IMR-90 (cell line): Measurements from ENCODE around the gene ITPR2. TPM values are rescaled to one million over a fixed set of nuclear protein-coding genes. Genes with fewer than 3 reads are reported as not detected.
"Not testable (repeated sequence)": the region's sequence is repeated elsewhere in the genome, so short reads cannot be mapped to it uniquely, and the experiment has no call there.

Experiments used
- ATAC-seq: fragments of 200-7000 bp; cut with Tn5 transposase; 2 replicates; pipeline ENCODE4 v1.9.1; 2020; ENCODE audit warnings: low read depth, mild to moderate bottlenecking, moderate library complexity
- BruUV-seq: library from RNA; stranded (reverse); fragments of 400-500 nt; replicated peaks from 2 replicates; lab custom pipeline; 2021; lab: Mats Ljungman, UMichigan
- CTCF ChIA-PET: fragments of 300-600 bp; formaldehyde crosslinking; extraction: SDS; loops from one replicate; lab custom pipeline; 2021; ENCODE audit warnings: antibody characterized with exemption; lab: Yijun Ruan, JAX
- POLR2A ChIA-PET: fragments of 300-600 bp; sonication (Branson Sonifier 250); formaldehyde crosslinking; loops from one replicate; lab custom pipeline; 2022; ENCODE audit warnings: antibody characterized with exemption; ENCODE audit not compliant: unreplicated experiment; lab: Charles Lee
- DNase-seq: peaks from one replicate; pipeline ENCODE4 v3.0.0; 2013
- H2AFZ ChIP-seq: replicated peaks from 2 replicates; pipeline ENCODE3; 2013; ENCODE audit warnings: low read length, mild to moderate bottlenecking; ENCODE audit not compliant: poor library complexity
- H2AK5ac ChIP-seq: 2 replicates; pipeline ENCODE4 v1.6.1; 2013; ENCODE audit warnings: low read depth, low read length, inconsistent platforms
- H2AK9ac ChIP-seq: replicated peaks from 2 replicates; pipeline ENCODE3; 2013; ENCODE audit warnings: mild to moderate bottlenecking, low read depth, low read length, moderate library complexity; ENCODE audit not compliant: poor library complexity
- H2BK120ac ChIP-seq: 2 replicates; pipeline ENCODE4 v1.6.1; 2013; ENCODE audit warnings: low read depth, low read length, inconsistent platforms
- H2BK15ac ChIP-seq: 3 replicates; pipeline ENCODE4 v1.6.1; 2013; ENCODE audit warnings: low read depth, low read length, inconsistent platforms
- H2BK20ac ChIP-seq: 2 replicates; pipeline ENCODE4 v1.6.1; 2013; ENCODE audit warnings: low read depth, mild to moderate bottlenecking, inconsistent platforms, low read length, moderate library complexity
- H2BK5ac ChIP-seq: 2 replicates; pipeline ENCODE4 v1.6.1; 2013; ENCODE audit warnings: mild to moderate bottlenecking, low read depth, low read length, inconsistent platforms; ENCODE audit not compliant: poor library complexity, severe bottlenecking
- H3K14ac ChIP-seq: replicated peaks from 2 replicates; pipeline ENCODE4 v1.6.1; 2013; ENCODE audit warnings: low read depth, low read length, inconsistent platforms
- H3K18ac ChIP-seq: 2 replicates; pipeline ENCODE4 v1.6.1; 2013; ENCODE audit warnings: low read depth, low read length, control low read depth
- H3K23ac ChIP-seq: 2 replicates; pipeline ENCODE4 v1.6.1; 2013; ENCODE audit warnings: low read depth, low read length, inconsistent platforms
- H3K27ac ChIP-seq: 2 replicates; pipeline ENCODE4 v1.5.1; 2013; ENCODE audit warnings: mild to moderate bottlenecking, control low read depth, low read length; ENCODE audit not compliant: insufficient read depth
- H3K27me3 ChIP-seq: 2 replicates; pipeline ENCODE4 v1.6.1; 2013; ENCODE audit warnings: low read length; ENCODE audit not compliant: control insufficient read depth, insufficient read depth
- H3K36me3 ChIP-seq: 2 replicates; pipeline ENCODE4 v1.6.1; 2013; ENCODE audit warnings: low read length, mixed read lengths; ENCODE audit not compliant: control insufficient read depth, insufficient read depth
- H3K4ac ChIP-seq: 2 replicates; pipeline ENCODE4 v1.6.1; 2013; ENCODE audit warnings: low read depth, low read length, inconsistent platforms
- H3K4me1 ChIP-seq: 2 replicates; pipeline ENCODE4 v1.6.1; 2013; ENCODE audit warnings: low read length, mixed read lengths; ENCODE audit not compliant: control insufficient read depth, insufficient read depth
- H3K4me2 ChIP-seq: 2 replicates; pipeline ENCODE4 v1.6.1; 2013; ENCODE audit warnings: low read depth, mild to moderate bottlenecking, control low read depth, low read length, moderate library complexity
- H3K4me3 ChIP-seq: 2 replicates; pipeline ENCODE4 v1.5.1; 2013; ENCODE audit warnings: low read depth, mild to moderate bottlenecking, control low read depth, low read length, moderate library complexity; ENCODE audit not compliant: insufficient read depth
- H3K56ac ChIP-seq: 2 replicates; pipeline ENCODE4 v1.6.1; 2013; ENCODE audit warnings: low read length, inconsistent platforms; ENCODE audit not compliant: insufficient read depth; ENCODE audit errors: extremely low read depth
- H3K79me1 ChIP-seq, 2 experiments: 2 replicates each; pipeline ENCODE4 v1.6.1; 2013; ENCODE audit warnings: low read length in 2 of 2, inconsistent platforms in 1 of 2, low read depth in 1 of 2
- H3K9ac ChIP-seq: 2 replicates; pipeline ENCODE4 v1.6.1; 2013; ENCODE audit warnings: low read depth, low read length, control low read depth
- H3K9me1 ChIP-seq: 2 replicates; pipeline ENCODE4 v1.6.1; 2013; ENCODE audit warnings: low read length, inconsistent platforms; ENCODE audit not compliant: insufficient read depth
- H3K9me3 ChIP-seq: 2 replicates; pipeline ENCODE4 v1.6.1; 2013; ENCODE audit warnings: low read length; ENCODE audit not compliant: control insufficient read depth, insufficient read depth
- H4K20me1 ChIP-seq: 2 replicates; pipeline ENCODE4 v1.6.1; 2013; ENCODE audit warnings: low read length, inconsistent platforms; ENCODE audit not compliant: insufficient read depth
- H4K5ac ChIP-seq: 2 replicates; pipeline ENCODE4 v1.6.1; 2013; ENCODE audit warnings: mild to moderate bottlenecking, low read depth, low read length, control low read depth
- H4K8ac ChIP-seq, 2 experiments: 2 replicates each; pipeline ENCODE4 v1.6.1; 2013; ENCODE audit warnings: low read depth in 2 of 2, low read length in 2 of 2, control low read depth in 1 of 2, inconsistent platforms in 1 of 2
- H4K91ac ChIP-seq: 2 replicates; pipeline ENCODE4 v1.6.1; 2013; ENCODE audit warnings: low read depth, low read length, inconsistent platforms; ENCODE audit not compliant: insufficient read depth
- CEBPB ChIP-seq: IDR thresholded peaks from 2 replicates; pipeline ENCODE4 v1.6.1; 2012; ENCODE audit warnings: low read depth, low read length, improper control_type of control experiment
- WGBS, 2 experiments: methylation state at CpG; one replicate each; pipeline versions ENCODE4 v1.1.5 to v1.1.7; 2013; ENCODE audit warnings: missing lambda C conversion rate in 2 of 2; ENCODE audit not compliant: insufficient read length in 1 of 2; ENCODE audit errors: extremely low coverage in 2 of 2; 5-methylcytosine and 5-hydroxymethylcytosine counted together
- dilution Hi-C: fragments of 300-500 bp; cut with HindIII; formaldehyde crosslinking; loops from one replicate; pipeline ENCODE4 v1.14.3; 2018; ENCODE audit warnings: low sequenced_read_pairs; ENCODE audit not compliant: unreplicated experiment
- in situ Hi-C: fragments of 300-500 bp; cut with MboI; formaldehyde crosslinking; loops from 3 replicates; pipeline ENCODE4 v1.14.3; 2019; ENCODE audit warnings: low sequenced_read_pairs, inconsistent platforms, mixed read lengths
- intact Hi-C: fragments of 100-400 bp; cut with micrococcal nuclease; formaldehyde crosslinking; loops from 2 replicates; pipeline ENCODE4 v1.10.0; 2022
- polyA plus RNA-seq, 3 experiments: library from polyadenylated mRNA; depleted of rRNA; stranded (reverse); fragments of >200 nt; gene quantifications; 2 replicates each; pipeline ENCODE4 v1.2.3, GENCODE V29; 2012; ENCODE audit warnings: low replicate concordance in 1 of 3
- total RNA-seq: library from RNA; depleted of rRNA; stranded (reverse); fragments of >200 nt; gene quantifications from 2 replicates; pipeline ENCODE4 v1.2.3, GENCODE V29; 2012

Gene ITPR2
- total and polyA plus RNA-seq, 2 of the 4 experiments (the other 2 are of a cell fraction), result 1.2 to 9.0 TPM

DNA sequence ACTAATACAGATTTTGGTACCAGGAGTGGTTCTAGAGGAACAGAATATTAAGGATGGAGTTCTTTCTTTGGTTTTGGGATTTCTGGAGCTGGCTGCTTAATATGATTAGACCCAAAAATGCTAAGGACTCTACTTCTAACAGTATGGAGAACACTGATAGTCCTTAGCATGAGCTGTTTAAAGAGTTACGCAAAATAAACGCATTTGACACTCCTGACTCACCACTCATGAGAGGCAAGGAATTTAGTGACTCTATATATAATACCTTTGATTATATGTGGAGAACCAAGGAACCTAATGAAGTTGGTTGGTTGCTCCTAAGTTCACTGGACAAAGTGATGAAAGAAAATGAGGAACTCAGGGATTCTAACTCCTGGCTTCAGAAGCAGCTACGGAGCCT is 57.0 kb downstream of the ITPR2 start:
- ChIA-PET POLR2A (interaction anchor here (0.5 kb wide), 1 partner anchor 451 kb away, joined by 3 read pairs; no protein-coding TSS in a partner anchor), CTCF (interaction anchor here (0.6 kb wide), 1 partner anchor 681 kb away, joined by 3 read pairs; no protein-coding TSS in a partner anchor)
- BruUV-seq, H3K27me3 ChIP-seq, intact Hi-C loops, H3K9ac ChIP-seq, H2AFZ ChIP-seq, H3K23ac ChIP-seq, dilution Hi-C loops, ATAC-seq, H3K79me1 ChIP-seq, H4K20me1 ChIP-seq, H3K4me1 ChIP-seq, H2BK120ac ChIP-seq, H3K56ac ChIP-seq, H3K18ac ChIP-seq, H3K14ac ChIP-seq, in situ Hi-C loops, H3K36me3 ChIP-seq, H3K27ac ChIP-seq, H4K5ac ChIP-seq, H4K91ac ChIP-seq, H3K4me2 ChIP-seq, H2BK15ac ChIP-seq, H2BK5ac ChIP-seq, H2AK9ac ChIP-seq, H3K9me1 ChIP-seq, H3K9me3 ChIP-seq, H2AK5ac ChIP-seq, H4K8ac ChIP-seq, H3K4me3 ChIP-seq, H3K4ac ChIP-seq, H2BK20ac ChIP-seq: not testable (repeated sequence)
- 100% methylated on average over 1 of the region's 3 CpGs; no CpG with 5 or more reads in 1 of the 2 experiments for WGBS, 2 experiments
- peak; percentile 64 for DNase-seq
- peak; percentile 54; the same call in 1 of the 2 replicates for TF ChIP-seq CEBPB
